GM18519 (cell line): ENCODE measurements around the gene CHD6.

Experiments used
- ATAC-seq: cut with Tn5 transposase; IDR thresholded peaks from one replicate; pipeline ENCODE4 v1.9.1; 2021; ENCODE audit warnings: mild to moderate bottlenecking, moderate library complexity; ENCODE audit not compliant: unreplicated experiment, low FRiP score

The CHD6 gene

DNA sequence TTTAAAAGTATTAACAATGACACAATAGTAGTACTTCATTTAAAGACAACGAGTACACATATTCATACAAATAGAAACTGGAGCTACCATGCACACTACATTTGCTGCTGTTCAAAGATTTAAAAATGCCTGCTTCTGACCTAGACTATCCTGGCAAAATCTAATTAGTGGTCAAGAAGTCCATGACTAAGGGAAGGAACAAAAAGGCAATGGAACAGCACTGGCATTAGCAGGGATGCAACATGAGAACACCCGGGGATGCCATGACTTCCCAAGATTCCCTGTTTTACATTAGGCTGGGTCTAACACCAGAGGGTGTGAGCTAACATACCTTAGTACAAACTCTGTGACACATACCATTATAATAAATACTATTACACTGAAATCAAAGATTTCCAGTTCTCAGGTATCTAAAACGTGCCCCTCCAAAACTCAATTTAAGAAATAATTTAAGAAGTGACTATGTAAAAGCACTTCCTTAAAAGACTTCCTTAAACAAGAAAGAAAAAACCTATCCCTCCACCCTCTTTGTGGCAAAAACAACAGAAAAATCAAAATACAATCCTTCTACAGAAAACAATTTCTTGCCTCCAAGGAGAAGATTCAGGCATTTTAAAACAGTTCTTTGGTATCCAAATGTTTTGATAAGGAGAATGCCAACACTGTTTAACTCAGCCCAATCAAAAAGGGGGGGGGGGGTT lies 25.5 kb downstream of the CHD6 start:
- no peak for ATAC-seq

GRCh38 chr20:41587956-41588355 lies 30.2 kb downstream of the CHD6 start:
- no peak for ATAC-seq

GRCh38 chr20:41587523-41587922 lies 30.7 kb downstream of the CHD6 start:
- ATAC-seq = no peak

DNA sequence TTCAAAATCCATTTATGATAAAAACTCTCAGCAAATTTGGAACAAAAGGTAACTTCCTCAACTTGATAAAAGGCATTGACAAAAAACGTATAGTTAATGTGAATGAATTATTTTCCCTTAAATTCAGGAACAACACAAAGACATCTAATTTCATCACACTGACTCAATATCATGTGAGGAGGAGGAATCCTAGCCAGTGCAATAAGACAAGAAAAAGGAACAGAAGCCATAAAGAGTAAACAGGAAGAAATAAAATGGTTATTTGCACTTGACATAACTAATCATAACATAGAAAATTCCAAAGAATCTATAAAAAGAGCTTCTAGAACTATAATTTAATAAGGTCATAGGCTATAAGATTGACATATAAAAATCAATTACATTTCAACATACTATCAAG lies 31.4 kb downstream of the CHD6 start:
- no peak for ATAC-seq

DNA sequence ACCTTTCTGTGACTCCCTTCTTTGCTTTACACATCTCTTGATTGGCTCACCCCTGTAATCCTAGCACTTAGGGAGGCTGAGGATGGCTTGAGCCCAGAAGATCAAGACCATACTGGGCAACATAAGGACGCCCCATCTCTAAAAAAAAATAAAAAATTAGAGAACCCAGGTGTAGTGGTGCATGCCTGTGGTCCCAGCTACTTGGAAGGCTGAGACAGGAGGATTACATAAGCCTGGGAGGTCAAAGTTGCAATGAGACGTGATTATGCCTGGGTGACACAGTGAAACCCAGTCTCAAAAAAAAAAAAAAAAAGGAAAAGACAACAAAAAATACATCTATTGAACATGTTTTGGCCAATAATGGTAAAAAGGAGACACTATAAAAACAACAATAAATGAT lies 37.8 kb downstream of the CHD6 start:
- ATAC-seq = no peak

DNA sequence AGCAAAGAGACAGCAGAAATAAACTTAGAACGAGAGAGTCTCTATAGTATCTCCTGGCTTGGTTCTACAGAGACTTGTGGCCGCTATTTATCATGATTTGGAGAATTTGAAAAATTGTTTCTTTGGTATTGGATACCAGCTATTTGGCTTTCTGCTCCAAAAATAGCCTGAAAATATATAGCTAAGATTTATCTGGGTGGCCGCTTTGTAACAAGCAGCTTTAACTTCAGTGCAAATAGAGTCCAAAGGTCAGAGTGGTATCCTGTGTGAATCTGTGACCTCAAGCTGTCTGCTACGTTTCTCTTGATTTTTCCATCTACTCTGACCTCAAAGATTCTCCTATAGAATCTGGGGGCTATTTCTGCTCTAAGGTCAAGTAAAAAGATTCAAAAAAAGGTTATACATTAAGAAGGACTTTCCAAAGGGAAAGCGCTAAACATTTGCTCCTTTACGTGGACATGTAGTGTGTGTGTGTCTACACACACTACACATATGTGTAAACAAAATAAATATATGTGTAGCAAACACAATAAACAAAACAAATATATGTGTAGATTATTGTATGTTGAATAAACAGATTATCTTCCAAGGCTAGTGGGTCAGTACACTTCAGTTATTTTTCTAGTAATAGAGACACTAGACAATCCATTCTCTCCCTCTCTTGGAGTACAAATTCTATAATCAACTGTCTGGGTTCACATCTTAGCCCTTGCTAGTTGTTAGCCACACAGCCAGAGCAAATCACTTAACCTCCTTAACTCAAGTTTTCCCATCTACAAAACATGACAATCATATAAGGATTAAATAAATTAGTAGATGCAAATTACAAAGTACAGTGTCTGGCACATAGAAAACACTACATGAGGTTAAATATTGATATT lies 40.8 kb downstream of the CHD6 start:
- no peak for ATAC-seq

DNA sequence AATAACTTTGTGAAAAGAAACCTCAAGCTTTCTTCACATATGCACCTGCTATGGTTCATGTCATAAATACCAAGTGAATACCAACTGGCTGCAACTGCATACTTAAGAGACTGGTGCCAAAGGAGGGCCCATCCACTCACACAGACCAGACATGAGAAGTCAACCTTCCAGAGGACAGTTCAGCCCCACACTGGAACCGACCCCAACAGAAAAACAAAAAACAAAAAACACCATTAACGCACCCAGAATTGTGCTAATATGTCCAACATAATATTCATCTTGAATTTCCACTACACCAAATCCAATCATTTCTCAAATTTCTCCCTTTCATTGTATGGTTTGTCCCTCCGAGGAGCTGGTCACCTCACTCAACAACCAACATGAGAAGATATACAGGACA lies 42.8 kb downstream of the CHD6 start:
- no peak for ATAC-seq

DNA sequence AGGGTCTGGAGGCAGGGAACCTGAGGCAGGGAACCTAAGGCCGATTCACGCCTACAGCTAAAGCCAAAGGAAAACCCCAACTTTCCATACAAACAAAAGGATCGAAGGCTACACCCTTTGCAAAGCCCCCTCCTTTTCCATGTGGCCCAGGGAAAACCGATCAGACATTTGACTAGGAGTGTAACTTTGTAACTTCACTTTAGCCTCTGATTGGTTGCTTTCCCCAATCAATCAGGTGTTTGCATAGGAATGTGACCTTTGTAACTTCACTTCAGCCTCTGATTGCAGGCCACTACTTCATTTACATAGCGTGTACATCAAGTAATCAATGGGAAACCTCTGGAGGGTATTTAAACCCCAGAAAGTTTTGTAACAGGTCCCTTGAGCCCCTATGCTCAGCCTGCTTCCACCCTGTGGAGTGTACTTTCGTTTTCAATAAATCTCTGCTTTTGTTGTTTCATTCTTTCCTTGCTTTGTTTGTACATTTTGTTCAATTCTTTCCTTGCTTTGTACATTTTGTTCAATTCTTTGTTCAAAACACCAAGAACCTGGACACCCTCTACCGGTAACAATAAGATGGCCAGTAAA lies 43.3 kb downstream of the CHD6 start:
- no peak for ATAC-seq

DNA sequence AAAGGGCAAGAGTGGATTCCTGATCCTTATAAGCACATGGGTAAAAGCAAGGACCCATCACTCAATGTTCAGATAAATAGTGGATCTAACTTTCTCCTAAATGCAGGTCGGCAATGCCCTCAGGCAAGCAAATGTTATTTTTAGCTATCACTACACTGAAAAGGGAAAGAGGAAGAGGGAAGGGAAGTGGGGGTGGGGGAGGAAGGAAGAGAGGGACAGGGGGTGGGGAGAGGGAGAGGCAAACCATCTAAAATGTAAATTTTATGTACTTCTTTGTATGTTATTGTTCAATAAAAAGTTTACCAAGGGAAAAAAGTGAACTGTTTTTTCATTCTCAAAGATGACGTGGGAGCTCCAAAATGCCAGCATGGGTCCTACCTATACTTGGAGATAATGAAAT lies 44.2 kb downstream of the CHD6 start:
- ATAC-seq = no peak

DNA sequence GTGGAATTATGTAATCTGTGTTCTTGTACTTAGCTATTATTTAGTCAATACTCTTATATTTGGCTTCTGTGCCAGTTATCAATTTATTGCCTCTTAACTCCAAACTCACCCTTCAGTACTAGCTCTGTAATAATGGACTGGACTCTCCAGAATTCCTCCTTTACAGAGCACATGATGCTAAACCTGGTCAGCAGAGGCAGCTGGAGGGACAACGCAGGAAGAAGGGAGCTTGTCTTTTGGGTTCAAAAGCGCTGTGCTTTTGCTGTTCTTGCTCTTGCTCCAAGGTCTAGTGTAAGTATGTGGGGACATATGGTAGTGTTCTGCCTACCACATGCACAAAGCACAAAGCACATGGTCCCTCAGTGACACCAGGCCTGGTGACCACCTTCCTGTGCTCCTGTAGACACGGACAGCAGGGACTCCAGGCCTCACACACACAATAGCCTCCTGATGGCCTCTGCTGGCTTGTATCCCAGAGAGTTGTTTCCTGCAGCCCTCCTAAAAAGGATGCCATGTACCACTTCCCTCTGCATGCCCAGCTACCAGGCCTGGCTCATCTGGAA lies 46.1 kb downstream of the CHD6 start:
- ATAC-seq = no peak

GRCh38 chr20:41571006-41571405 lies 47.2 kb downstream of the CHD6 start:
- ATAC-seq = no peak

- no peak for ATAC-seq
Observed at GRCh38 chr20:41570557-41570956, 47.6 kb downstream of the CHD6 start.

DNA sequence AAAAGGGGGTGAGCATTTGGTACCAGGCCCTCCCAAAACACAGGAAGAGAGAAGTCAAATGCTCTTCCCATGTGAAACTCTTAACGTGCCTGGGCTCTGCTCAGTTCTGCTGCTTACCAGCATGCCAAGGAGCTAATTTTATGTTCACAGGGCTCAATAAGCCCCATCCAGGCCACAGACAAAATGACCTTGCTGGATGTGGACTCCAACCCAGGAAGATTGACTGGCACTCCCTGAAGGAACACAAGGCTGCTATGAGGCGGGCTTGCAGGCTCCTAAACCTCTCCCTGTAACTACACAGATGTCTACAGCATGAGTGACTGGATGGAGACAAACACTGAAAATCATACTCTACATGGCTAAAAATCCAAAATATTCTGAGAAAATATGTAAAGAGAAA lies 50.6 kb downstream of the CHD6 start:
- no peak for ATAC-seq

DNA sequence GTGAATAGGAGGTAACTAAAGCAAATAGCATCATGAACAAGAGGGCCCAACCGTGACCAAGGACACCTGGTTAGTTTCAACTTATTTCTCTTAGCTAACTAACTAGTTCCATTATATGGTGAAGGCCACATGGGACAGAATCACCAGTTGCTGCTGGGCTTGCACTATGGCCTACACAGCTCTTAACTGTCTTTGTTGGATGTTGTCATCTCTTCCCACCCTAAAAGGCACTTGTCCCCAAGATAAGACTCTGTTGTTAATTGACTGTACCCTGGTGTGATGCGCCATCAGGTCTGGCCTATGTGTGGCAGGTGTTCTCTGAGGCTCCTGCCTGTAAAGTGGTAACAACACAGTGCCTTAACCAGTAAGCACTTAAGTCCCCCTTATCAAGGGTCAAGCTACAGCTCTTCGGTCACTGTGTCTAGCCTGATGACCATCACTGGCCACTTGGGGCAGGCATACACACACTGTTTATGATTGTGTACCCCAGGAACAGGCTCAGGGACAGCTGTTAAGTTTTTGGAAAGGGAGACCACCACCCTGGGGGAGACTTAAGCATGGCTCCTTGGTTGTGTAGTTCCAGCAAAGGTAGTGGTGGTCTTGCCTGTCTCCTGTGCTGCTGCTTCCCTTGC lies 51.2 kb downstream of the CHD6 start:
- no peak for ATAC-seq

- no peak for ATAC-seq
Observed at GRCh38 chr20:41563087-41563486, 55.1 kb downstream of the CHD6 start.

GRCh38 chr20:41560970-41561369 lies 57.2 kb downstream of the CHD6 start:
- ATAC-seq = no peak

DNA sequence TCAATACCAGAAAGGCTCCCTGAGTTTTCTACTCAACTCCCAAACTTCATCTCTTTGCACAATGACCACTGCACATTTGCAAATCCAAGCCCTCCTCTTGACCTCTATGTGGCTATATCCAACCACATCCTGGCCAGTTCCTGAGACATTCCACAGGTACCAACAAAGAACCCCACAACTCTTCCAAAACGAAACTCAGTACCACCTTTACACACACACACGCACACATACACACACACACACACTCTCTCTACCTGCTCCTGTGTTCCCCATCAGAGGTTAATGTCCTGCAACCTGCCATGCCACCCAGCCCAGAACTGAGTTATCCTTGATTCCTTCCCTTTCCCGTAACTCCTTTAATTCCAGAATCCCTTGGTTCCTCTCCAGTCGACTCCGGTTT lies 58.5 kb downstream of the CHD6 start:
- no peak for ATAC-seq

DNA sequence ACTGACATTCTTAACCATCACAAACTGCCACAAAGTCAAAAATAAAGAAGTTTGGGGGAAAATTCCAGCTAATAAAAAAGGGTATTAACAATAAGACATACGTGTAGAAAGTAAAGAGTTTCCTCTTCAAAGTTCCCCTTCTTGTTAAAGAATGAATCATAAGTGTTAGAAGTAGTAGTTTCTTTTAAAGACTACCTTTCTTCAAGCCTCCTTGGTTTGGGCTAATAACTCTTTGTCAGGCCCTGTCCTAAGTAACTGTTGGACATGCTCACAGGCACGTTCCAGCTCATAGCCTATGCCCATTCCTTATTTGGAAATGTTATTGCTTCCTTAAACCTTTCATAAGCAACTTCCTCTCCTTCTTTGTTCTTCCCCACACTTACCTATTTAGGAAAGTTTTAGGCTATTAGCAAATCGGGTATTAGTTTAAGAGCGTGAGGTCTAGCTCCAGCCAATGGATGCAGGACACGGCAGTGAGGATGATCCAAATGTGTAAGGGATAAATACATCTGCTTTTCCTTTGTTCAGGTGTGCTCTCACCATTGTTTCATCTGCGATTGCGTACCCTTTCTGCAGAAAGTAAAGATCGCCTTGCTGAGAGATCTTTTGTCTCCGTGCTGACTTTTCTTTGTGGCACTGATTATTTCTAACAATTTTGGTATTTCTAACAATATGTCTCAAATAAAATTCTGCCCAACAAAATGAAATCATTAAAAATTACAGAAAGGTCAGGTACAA lies 64.9 kb downstream of the CHD6 start:
- no peak for ATAC-seq

DNA sequence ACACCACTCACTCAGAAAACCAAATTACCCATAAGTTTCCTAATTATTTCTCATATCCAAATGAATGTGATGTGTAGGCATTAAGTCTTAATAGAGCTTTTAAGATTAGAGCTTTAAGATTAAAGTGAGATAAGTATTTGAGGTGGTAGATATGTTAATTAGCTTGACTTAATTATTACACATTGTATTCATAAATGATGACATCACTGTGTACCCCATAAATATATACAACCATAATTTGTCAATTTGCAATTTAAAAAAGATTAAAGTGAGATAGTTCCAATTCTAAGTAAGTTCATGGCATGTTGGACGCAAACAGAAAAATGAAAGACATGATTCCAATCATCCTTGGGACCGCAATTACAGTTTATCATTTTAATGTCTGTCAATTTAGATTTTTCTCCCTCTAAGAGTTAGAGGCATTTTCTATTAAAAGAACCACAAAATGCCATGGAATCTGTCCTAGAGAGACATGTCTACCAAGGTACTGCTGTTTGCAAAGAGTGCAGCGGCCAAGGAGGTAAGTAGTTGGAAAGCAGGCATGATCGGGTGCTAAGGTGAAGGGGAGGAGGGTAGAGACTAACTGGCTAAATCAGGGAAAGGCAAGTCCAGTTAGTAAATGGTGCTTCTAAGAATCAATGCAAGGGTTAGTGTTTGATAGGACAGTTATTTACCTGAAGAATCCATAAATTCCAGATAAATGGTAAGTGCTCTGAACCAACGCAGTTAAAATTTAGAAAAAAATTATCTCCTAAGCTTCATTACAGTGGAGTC lies 65.7 kb downstream of the CHD6 start:
- ATAC-seq = no peak
